A375 (cell line): Measurements from ENCODE around the gene TDRKH. TPM values are rescaled to one million over a fixed set of nuclear protein-coding genes. Genes with fewer than 3 reads are reported as not detected.

Experiments
- small RNA-seq: library from RNA; depleted of rRNA; stranded (forward); fragments of <200 nt; gene quantifications from one replicate; pipeline ENCODE3, GENCODE V24; 2014
- total RNA-seq: library from RNA; depleted of rRNA; stranded (reverse); fragments of >200 nt; shearing (Covaris generic); gene quantifications from 2 replicates; pipeline ENCODE4 v1.2.3, GENCODE V29; 2014; rRNA removed

The TDRKH gene
- 14.4 and 15.5 TPM in 2 replicates for total RNA-seq

DNA sequence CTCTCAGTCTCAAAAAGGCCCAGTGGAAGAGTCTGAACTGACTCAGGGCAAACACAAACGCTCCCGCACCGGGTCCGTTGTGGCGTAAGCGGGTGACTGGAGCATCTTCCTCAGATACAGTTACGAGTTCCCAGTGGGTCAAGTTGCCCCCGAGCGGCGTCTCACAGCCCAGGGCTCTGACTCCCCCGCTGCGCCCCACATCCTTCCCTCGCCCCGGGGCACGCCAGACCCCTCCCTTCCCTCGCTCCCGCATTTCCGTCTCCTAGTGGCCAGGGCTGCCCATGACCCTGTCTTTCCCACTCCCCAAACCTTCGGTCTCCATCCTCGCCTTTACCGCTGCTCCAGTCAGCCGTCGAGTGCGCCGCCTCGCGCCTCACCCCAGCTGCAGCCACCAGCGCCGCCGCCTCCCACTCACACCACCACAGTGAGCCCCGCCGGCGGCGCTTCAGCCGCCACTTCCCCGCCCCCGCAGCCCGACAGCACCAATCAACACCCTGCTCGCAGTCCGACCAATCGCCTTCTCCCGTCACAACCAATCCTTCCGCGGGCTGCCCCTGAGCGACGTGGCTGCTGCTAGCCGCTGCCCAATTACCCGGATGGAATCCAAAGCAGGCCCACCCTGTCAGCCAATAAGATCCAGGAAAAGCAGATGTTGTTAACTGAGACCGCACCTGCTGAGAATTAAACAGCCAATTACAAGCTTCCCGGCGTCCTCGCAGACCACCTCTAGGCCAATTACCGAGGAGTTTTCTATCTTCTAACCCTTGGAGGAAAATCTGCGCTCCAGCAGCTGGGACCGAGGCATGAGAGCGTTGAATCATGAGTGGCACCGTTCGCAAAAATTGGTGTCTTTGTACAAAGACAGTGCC lies at the start of gene TDRKH:
TDRKH (minus strand) TSS at position 430 of the 869 bp plus-strand sequence. CDS start 7,478 bp downstream, outside the sequence.

GRCh38 chr1:151839457-151840403 lies 49.4 kb upstream of the TDRKH start, which contains the start of gene C2CD4D:
TSS of gene C2CD4D (minus strand) at chr1:151839820. CDS start at chr1:151838989, 831 bp downstream.

DNA sequence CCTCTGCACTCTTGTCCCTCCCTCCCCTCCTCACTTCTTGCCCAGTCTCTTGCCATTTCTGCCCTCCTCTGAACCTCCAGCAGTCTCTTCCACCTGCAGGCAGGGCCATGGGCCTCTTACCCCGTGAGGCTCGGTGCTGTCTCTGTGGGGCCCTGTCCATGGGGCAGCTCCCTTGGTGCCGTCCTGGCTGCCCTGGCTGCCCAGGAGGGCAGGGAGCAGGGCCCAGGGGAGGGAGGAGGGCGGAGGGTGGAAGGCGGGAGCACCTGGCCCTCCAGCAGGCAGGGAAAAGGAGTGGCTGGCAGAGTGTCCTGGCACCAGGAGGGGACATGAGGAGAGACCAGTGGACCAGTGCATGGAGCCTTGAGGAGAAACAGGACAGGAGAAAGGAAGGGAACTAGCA lies 41.3 kb upstream of the TDRKH start, which contains the start of gene RORC:
RORC (minus strand) TSS at position 198 of the 400 bp plus-strand sequence; CDS start at position 160, 38 bp downstream.

GRCh38 chr1:151805066-151805820 lies 14.9 kb upstream of the TDRKH start, which contains the start of gene LINGO4:
TSS of gene LINGO4 (minus strand) at chr1:151805419. CDS start at chr1:151802704, 2,715 bp downstream.

GRCh38 chr1:151762941-151763921 lies 27.1 kb downstream of the TDRKH start, which contains the start of gene MRPL9:
TSS of gene MRPL9 (minus strand) at chr1:151763496. CDS start at chr1:151763479, 17 bp downstream.

Small RNAs within 50 kb of the gene (small RNA-seq; reads per million reads assigned to genes)
- not detected for gene RNU6-662P

Other genes with a start within 250 kb of the TDRKH start
- 24.4 and 25.7 TPM in 2 replicates for gene SNX27, start 178.4 kb downstream of the TDRKH start, total RNA-seq
- not detected in 2 replicates for gene CELF3, start 73.7 kb downstream of the TDRKH start, total RNA-seq
- gene RIIAD1, start 69.0 kb downstream of the TDRKH start, total RNA-seq = 1.4 TPM in 1 of 2 replicates, not detected in the other
- gene MRPL9, start 27.0 kb downstream of the TDRKH start, total RNA-seq = 189 and 194 TPM in 2 replicates
- not detected in 2 replicates for gene LINGO4, start 14.9 kb upstream of the TDRKH start, total RNA-seq
- gene RORC, start 41.3 kb upstream of the TDRKH start, total RNA-seq = 0.38 TPM in 1 of 2 replicates, not detected in the other
- gene C2CD4D, start 49.3 kb upstream of the TDRKH start, total RNA-seq = 0.53 and 0.87 TPM in 2 replicates
- gene THEM5, start 63.2 kb upstream of the TDRKH start, total RNA-seq = not detected in 2 replicates
- gene THEM4, start 119.0 kb upstream of the TDRKH start, total RNA-seq = 32.3 and 42.9 TPM in 2 replicates
- 292 and 330 TPM in 2 replicates for gene S100A10, start 203.4 kb upstream of the TDRKH start, total RNA-seq
- 213 and 300 TPM in 2 replicates for gene S100A11, start 246.5 kb upstream of the TDRKH start, total RNA-seq